Measurements from ENCODE around the gene CPT2.

The CPT2 gene

DNA sequence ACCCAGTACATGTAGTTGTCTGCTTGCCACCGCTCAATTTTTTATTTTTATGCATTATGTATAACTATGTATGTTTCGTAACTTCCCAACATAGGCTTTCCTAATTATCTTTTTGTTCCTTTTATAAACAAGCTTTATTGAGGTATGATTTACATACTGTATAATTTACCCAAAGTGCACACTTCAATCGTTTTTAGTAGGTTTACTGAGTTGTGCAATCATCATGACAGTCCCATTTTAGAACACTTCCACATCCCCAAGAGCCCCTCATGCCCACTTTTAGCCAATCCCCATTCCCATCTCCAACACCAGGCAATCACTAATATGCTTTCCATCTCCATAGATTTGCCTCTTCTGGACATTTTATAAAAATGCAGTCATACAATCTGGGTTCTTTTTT is 39.8 kb upstream of the CPT2 start:
- no peak overlapping the region for H3K27ac ChIP-seq
- TF ChIP-seq ZFX (IDR thresholded peaks at IDR 0.05) = no peak
- TF ChIP-seq, protein P1, sequence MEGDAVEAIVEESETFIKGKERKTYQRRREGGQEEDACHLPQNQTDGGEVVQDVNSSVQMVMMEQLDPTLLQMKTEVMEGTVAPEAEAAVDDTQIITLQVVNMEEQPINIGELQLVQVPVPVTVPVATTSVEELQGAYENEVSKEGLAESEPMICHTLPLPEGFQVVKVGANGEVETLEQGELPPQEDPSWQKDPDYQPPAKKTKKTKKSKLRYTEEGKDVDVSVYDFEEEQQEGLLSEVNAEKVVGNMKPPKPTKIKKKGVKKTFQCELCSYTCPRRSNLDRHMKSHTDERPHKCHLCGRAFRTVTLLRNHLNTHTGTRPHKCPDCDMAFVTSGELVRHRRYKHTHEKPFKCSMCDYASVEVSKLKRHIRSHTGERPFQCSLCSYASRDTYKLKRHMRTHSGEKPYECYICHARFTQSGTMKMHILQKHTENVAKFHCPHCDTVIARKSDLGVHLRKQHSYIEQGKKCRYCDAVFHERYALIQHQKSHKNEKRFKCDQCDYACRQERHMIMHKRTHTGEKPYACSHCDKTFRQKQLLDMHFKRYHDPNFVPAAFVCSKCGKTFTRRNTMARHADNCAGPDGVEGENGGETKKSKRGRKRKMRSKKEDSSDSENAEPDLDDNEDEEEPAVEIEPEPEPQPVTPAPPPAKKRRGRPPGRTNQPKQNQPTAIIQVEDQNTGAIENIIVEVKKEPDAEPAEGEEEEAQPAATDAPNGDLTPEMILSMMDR (conservative IDR thresholded peaks at IDR 0.05) = no peak

DNA sequence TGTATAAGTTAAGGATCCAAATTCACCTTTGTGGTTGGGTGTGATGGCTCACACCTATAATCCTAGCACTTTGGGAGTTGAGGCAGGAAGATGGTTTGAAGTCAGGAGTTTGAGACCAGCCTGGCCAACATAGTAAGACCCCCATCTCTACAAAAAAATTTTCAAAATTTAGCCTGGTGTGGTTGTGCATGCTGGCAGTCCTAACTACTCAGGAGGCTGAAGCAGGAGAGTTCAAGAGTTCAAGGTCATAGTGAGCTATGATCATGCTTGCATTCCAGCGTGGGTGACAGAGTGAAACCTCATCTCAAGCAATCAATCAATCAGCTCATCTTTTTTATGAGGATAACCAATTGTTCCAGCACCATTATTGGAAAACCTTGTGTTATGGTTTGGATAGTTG is 37.7 kb upstream of the CPT2 start:
- H3K27ac ChIP-seq = no peak overlapping the region
- no peak for TF ChIP-seq ZFX (IDR thresholded peaks at IDR 0.05)
- TF ChIP-seq, protein P1 (conservative IDR thresholded peaks at IDR 0.05) = no peak

DNA sequence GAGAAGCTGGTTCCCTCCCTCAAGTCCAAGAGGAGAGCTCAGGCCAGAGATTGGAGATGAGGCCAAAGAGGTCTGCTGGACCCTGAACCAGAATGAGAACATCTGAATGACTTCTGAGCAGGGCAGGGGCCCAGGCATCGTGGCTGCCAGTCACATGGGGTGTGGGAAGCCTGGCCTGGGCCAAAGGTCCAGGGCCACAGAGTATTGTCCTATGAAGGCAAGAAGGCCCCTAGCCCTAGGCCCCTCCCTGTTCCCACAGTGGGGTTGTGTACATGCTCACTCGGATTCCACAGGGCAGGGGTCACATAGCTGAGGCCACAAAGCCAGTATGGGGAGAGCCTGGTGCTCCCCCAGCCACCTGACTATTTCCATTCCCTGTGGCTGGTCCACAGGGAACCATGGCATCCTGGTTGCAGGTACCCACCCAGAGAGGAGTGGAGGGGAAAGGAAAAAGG is 35.7 kb upstream of the CPT2 start:
- no peak overlapping the region for H3K27ac ChIP-seq
- TF ChIP-seq ZFX (IDR thresholded peaks at IDR 0.05) = no peak
- TF ChIP-seq, protein P1 (conservative IDR thresholded peaks at IDR 0.05) = no peak

DNA sequence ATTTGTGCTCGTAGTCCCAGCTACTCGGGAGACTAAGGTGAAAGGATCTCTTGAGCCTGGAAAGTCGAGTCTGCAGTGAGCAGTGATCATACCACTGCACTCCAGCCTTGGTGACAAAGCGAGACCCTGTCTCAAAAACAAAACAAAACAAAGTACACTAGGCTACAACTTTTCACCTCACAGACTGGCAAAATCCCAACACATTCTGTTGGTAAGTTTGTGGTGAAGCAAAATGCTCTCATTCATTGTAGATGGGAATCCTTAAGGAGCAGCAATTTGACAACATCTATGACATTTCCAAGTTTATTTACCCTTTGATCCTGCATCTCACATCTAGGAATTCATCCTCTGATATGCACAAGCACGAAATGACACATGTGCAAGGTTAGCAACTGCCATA is 34.0 kb upstream of the CPT2 start:
- TF ChIP-seq ZFX (IDR thresholded peaks at IDR 0.05) = no peak
- TF ChIP-seq, protein P1 (conservative IDR thresholded peaks at IDR 0.05) = no peak
- no peak overlapping the region for H3K27ac ChIP-seq

DNA sequence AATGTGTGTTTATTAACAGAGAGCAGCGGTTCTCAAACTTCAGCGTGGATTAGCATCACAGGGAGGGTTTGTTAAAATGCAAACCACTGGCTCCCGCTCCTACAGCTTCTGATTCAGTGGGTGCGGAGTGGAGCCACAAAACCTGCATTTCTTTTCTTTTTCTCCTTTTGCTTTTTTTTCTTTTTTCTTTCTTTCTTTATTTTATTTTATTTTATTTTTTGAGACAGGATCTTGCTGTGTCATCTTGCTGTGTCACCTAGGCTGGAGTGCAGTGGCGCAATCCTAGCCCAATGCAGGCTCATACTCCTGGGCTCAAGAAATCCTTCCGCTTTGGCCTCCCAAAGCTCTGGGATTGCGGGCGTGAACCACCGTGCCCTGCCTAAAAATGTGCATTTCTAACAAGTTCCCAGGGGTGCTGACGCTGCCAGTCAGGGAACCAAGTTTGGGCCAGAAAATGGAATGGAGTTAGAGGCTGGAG is 33.3 kb upstream of the CPT2 start:
- TF ChIP-seq, protein P1 (conservative IDR thresholded peaks at IDR 0.05) = no peak
- no peak for TF ChIP-seq ZFX (IDR thresholded peaks at IDR 0.05)
- no peak overlapping the region for H3K27ac ChIP-seq

DNA sequence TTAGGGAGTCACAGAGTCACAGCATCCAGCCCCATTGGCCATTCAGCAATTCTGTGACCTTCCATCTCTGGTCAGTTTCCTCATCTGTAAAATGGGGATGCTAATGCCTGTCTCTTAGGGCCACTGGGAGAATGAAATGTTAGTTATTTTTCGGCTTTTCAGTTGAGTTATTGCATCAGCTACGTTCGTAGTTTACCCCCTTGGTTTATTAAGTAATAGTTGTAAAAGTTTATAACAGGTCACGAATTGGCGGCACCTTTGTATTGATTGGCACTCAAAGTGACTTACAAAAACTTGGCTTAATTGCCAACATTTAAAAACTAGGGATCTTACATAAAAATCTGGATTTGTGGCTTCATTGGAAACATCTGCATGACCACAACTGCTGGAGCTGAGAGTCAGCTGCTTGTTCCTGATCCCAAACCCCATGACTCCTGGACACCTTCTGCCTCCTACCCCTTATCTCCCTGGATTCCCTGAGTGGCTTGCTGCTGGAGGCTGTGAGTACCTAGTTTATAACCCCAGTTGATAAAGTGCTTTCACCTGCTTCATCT is 31.1 kb upstream of the CPT2 start:
- TF ChIP-seq, protein P1 (conservative IDR thresholded peaks at IDR 0.05) = no peak
- no peak for TF ChIP-seq ZFX (IDR thresholded peaks at IDR 0.05)
- no peak overlapping the region for H3K27ac ChIP-seq

DNA sequence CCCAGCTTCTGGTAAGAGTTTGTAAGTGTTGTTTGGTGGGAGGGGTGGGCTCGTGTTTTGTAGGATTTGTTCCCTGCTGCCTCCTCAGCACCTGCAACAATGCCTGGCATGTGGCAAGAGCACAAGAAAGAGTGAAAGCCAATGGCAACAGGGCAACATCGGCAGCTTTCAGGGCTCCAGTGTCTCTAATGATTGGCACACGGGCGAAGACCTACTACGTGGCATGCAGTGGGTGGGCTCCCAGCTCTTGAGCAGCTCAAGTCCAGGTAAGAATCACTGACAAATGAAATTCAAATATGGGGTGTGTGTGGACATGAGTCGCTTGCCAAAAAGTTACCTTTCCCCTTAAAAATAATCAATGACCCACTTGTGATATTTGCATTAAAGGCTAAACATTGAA is 30.3 kb upstream of the CPT2 start:
- TF ChIP-seq ZFX (IDR thresholded peaks at IDR 0.05) = no peak
- TF ChIP-seq, protein P1 (conservative IDR thresholded peaks at IDR 0.05) = no peak
- no peak overlapping the region for H3K27ac ChIP-seq

Measured in C4-2B (cell line).